Lower leg skin (tissue), 3 donors: ENCODE measurements around the gene GLI3.

Source experiments
- CTCF ChIP-seq, 3 donors: fragments of 450-650 bp; IDR thresholded peaks; one replicate each; pipeline ENCODE4 v1.5.1; 2016; ENCODE audit warnings: antibody characterized with exemption in 3 of 3, mild to moderate bottlenecking in 3 of 3, moderate library complexity in 2 of 3
- POLR2A ChIP-seq, 2 donors: fragments of 450-650 bp; IDR thresholded peaks; one replicate each; pipeline ENCODE4 v1.6.1; 2016 to 2017; ENCODE audit warnings: antibody characterized with exemption in 2 of 2, mild to moderate bottlenecking in 1 of 2, moderate library complexity in 1 of 2

DNA sequence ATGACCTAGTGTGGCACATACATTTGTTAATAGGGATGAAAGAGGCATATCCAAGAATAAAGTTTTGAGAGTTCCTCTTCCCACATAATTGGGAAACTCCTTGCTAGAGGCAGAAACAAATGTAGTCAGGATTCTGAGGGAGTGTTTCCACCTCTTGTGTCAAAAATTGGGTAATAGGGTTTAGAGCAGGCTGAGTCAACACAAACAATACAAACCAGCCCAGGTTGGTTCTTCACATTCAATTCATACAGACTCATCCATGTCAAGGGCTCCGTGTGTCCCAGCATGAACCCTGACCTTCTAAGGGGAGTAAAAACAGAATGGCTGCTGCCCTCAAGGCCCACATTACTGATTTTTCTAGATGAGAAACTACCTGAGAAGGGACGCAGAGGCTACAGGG is 75.3 kb downstream of the GLI3 start:
- TF ChIP-seq CTCF (IDR thresholded peaks at IDR 0.05), result no peak
- TF ChIP-seq POLR2A (IDR thresholded peaks at IDR 0.05), result no peak
